ENCODE results near the gene CCDC106.

CCDC106 gene

DNA sequence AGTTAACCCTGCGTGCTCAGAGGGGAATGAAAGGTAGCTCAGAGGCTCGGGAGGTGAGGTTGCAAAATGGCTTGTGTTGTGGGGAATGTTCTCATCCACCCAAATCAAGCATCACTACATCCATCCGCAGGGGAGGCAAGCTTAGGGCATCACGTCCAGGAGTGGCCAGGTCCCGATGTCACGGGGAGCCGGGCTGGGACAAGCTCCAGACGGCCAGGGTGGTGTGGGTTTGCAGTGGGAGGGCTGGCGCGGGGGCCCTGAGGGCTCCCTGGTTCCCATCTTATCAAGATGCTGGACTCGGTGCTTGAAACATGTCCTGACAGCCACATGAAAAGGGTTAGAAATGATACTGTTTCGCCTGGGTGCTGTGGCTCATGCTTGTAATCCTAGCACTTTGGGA, 52.8 kb downstream of the CCDC106 start:
- no peak for DNase-seq

DNA sequence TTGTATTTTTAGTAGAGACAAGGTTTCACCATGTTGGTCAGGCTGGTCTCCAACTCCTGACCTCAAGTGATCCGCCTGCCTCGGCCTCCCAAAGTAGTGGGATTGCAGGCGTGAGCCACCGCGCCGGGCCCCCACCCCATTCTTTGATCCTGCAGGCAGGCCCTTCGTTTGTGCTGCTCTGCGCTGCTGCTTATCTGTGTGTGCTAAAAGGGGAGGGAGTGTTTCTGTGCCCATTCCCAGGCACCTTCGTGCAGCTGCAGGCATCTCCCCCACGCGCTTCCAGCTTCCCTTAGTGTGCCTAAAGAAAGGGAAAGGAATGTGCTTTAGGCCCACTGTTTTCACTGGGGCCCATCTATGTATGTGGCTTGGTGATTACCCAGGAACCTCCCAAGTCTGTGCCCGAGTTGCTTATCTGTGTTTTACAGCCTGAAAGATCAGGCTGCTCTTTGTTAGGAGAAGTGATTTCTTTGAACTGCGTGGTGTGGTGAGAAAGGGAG, 54.2 kb downstream of the CCDC106 start:
- DNase-seq = no peak

Measured in activated CD8-positive, alpha-beta memory T cell treated with anti-CD3 and anti-CD28 coated beads, Interleukin-2, amount 50 U/mL, for 4 hours (primary cell).